ENCODE data around the gene KCTD13.
"Not testable (repeated sequence)": the region's sequence is repeated elsewhere in the genome, so short reads cannot be mapped to it uniquely, and the experiment has no call there.

Gene KCTD13

GRCh38 chr16:29925781-29926710 is at the start of gene KCTD13:
Gene KCTD13 (minus strand): TSS chr16:29926226. CDS start chr16:29926033, 193 bp downstream.
- peak; percentile 85 for DNase-seq (ENCODE audit: low read depth)

GRCh38 chr16:29975134-29975538 is 49.1 kb upstream of the KCTD13 start:
- no peak for DNase-seq (ENCODE audit: low read depth)

DNA sequence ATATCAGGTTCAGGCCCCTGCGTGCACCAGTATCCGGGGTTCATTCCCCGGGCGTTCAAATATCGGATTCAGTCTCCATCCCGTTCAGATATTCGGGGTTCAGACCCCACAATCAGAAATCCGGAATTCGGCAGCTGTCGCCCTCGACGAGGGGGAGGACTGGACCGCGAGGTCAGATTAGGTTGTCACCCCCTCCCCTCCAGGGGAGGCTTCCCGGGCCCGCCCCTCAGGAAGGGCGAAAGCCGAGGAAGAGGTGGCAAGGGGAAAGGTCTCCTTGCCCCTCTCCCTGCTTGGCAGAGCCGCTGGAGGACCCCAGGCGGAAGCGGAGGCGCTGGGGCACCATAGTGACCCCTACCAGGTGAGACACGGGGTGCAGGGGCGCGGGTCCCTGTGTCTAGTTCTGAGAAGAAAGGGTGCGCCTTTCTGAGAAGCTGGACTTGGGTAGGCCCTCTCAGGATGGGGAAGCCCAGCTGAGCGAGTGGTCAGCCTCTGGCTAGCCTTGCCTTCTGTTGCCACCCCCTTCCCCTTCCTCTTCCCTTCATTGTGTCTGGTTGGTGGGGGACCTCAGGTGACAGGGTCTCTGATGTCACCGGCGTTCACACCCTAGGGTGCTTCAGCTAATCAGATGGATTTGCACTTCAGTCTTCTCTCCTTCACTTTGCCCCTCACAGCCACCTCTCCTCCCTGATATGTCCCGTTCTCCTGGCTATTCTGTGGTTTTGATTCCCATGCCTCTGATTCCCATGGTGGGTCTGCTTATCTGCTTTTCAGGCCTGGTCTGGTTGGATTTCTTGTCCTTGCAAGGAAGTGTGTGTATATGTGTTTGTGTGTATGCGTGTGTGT is 48.5 kb upstream of the KCTD13 start:
- no peak for DNase-seq (ENCODE audit: low read depth)

GRCh38 chr16:29973384-29974246 is 47.6 kb upstream of the KCTD13 start, which contains the start of gene TAOK2:
Gene TAOK2 (plus strand): TSS chr16:29973868. CDS start chr16:29977773, 3,905 bp downstream.
- DNase-seq (ENCODE audit: low read depth): peak; percentile 95

DNA sequence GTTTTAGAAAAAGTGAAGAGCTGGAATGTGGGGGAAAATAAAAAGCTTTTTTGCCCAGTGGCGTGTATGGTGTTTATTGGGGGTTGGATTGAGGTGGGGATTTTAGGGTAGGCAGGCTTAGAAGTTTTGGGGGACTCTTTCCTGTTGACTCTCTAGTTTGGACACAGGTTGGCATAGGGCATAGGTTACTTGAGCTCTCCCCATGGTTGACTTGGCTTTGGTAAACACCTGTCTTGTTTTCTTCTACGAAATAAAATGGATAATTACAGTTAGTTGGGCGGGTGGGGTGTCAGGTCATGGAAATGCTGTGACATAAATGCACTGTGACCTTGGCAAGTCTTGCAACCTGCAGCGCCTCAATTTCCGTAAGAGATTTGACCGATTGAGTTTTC is 47.0 kb upstream of the KCTD13 start:
- DNase-seq (ENCODE audit: low read depth): no peak

- DNase-seq (ENCODE audit: low read depth): no peak
Observed at GRCh38 chr16:29972500-29972899, 46.5 kb upstream of the KCTD13 start.

- no peak for DNase-seq (ENCODE audit: low read depth)
Observed at GRCh38 chr16:29971304-29971703, 45.3 kb upstream of the KCTD13 start.

DNA sequence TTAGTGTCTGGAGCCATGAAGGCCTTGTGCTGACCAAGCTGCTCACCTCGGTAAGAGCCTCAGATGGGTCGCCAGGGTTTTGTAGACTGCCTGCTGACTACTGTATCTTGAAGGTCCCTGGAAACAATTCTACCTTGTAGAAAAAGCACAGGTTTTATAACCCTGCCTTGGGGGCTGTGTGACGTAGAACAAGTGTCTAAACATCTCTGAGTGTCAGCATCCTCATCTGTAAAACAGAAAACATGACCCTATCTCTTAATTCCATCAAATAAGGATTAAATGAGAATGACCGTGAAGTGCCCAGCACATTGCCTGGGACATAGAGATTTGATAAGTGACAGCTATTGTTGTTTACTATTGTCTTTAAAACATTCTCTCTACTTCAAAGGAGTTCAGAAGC is 42.2 kb upstream of the KCTD13 start:
- DNase-seq (ENCODE audit: low read depth): no peak

DNA sequence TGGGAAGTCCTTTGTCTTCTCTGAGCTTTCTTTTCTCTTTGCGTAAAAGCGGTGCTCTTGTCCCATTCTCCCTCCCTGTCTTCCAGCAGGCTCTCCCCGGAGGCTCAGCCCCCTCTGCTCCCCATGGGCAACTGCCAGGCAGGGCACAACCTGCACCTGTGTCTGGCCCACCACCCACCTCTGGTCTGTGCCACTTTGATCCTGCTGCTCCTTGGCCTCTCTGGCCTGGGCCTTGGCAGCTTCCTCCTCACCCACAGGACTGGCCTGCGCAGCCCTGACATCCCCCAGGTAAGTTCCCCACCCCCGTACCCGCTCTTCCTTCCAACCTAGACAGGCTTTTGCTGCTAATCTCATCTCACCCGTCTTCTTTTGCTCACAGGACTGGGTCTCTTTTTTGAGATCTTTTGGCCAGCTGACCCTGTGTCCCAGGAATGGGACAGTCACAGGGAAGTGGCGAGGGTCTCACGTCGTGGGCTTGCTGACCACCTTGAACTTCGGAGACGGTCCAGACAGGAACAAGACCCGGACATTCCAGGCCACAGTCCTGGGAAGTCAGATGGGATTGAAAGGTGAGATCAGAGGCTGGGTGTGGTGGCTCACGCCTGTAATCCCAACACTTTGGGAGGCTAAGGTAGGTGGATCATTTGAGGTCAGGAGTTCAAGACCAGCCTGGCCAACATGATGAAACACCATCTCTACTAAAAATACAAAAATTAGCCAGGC is 37.2 kb upstream of the KCTD13 start:
- DNase-seq (ENCODE audit: low read depth): no peak

GRCh38 chr16:29962344-29962994 is 36.4 kb upstream of the KCTD13 start:
- DNase-seq (ENCODE audit: low read depth): no peak

- peak; percentile 91 for DNase-seq (ENCODE audit: low read depth)
Observed at GRCh38 chr16:29961479-29962343, 35.7 kb upstream of the KCTD13 start, which contains the start of gene TMEM219. Gene TMEM219 (plus strand): TSS chr16:29962079. CDS start chr16:29963144, 1,065 bp downstream.

DNA sequence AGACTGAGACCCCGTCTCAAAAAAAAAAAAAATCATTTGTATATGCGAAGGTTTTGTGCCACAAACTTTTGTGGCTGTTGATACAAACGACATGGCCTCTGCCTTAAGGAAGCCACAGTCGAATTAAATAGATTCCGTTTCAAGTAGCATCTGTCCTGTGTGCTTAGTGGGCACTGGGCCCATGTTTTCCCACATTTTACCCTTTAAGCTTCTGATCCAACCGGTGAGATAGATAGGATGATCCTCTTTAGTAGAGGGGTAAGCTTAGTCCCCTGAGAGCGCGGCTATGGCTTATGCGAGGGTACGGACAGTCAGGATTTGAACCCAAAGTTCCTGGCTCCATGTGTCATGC is 35.1 kb upstream of the KCTD13 start:
- DNase-seq (ENCODE audit: low read depth): no peak

GRCh38 chr16:29959821-29960220 is 33.8 kb upstream of the KCTD13 start:
- DNase-seq (ENCODE audit: low read depth): not testable (repeated sequence)

- no peak for DNase-seq (ENCODE audit: low read depth)
Observed at GRCh38 chr16:29959293-29959692, 33.3 kb upstream of the KCTD13 start.

- DNase-seq (ENCODE audit: low read depth): no peak
Observed at GRCh38 chr16:29958756-29959155, 32.7 kb upstream of the KCTD13 start.

DNA sequence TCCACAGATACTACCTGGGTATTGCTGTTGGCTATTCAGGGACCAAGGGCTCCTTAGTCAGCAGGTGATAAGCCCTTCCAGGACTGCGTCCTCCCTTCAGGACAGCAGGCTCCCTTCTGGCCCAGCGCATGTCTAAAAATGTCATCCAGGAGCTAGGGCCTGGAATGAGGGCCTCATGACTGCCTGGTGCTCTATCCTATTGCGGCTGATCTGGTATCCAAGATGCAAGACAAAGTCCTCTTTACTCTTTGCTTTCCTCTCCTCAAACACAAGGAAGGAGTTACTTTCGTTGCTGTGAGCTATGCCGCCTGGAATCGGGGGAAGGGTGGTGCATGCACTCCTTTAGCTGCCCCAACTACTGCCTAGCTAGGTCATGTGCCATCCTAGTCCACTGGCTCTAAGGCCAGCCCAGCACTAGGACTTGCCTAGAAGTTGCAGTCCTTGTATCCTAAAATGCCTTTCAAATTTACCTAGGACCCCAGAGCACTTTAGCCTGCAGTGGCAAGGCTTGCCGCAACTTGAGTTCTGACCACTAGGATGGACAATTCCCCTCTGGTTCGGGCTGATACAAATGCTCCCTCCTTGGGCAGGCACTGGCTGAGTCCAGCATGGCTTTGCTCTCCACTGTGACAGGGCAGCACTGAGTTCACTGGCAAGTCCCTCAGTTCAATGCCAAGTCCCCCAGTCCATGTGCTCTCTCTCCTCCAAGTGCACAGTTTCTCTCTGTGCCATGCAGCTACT is 25.8 kb upstream of the KCTD13 start:
- no peak for DNase-seq (ENCODE audit: low read depth)

DNA sequence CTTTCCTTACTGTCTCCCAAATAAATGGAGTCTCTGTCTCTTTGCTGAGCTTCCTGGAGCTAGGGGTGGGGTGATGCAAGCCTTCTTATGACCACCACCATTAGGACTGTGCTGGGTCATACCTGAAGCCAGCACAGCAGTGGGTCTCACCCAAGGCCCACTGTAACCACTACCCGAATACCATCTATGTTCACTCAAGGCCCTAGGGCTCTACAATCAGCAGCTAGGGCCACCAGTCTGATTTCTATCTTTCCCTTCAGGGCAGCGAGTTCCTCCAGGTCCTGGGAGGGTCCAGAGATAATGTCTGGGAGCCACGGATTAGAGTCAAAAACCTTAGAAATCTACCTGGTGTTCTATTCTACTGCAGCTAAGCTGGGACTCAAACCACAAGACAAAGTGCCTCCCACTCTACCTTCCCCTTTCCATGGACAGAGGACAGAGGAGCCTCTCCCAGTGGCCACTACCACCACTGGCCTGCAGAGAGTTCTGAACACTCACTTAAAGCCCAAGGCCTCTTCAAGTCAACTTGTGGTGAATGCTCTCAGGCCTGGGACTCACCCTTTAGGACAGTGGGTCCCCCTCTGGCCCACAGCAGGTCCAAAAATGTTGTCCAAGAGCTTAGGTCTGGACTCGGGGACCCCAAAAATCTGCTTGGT is 24.9 kb upstream of the KCTD13 start:
- DNase-seq (ENCODE audit: low read depth): no peak

DNA sequence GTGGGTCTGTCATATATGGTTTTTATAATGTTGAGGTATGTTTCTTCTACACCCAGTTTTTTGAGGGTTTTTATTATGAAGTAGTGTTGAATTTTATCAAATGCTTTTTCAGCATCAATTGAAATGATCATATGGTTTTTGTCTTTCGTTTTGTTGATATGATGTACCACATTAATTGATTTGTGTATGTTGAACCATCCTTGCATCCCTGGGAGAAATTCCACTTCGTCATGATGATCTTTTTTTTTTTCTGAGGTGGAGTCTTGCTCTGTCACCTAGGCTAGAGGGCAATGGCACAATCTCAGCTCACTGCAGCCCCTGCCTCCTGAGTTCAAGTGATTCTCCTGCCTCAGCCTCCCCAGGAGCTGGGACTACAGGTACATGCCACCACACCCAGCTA is 21.9 kb upstream of the KCTD13 start:
- DNase-seq (ENCODE audit: low read depth): no peak

All from activated T-helper 9 cell treated with anti-CD3 and anti-CD28 coated beads, Interleukin-2, amount 50 U/mL, for 16 hours (primary cell).